ENCODE data around the gene PCNX3. TPM values are rescaled to one million over a fixed set of nuclear protein-coding genes. Genes with fewer than 3 reads are reported as not detected.

PCNX3 gene
- polyA plus RNA-seq, 1 experiment, result 19.7 TPM

- Histone ChIP-seq H3K4me3 (ENCODE audit: low read depth, low read length) (no peak overlapping the region), H3K27me3 (ENCODE audit: control insufficient read depth, insufficient read depth, low read length) (no peaks in the 10 kb centered on the region), H3K36me3 (ENCODE audit: control insufficient read depth, insufficient read depth, low read length) (peaks cover 55% of the 10 kb centered on the region)
- CTCF ChIA-PET, result no interaction called here
- TF ChIP-seq CTCF (IDR thresholded peaks at IDR 0.05; ENCODE audit: insufficient read depth, low read depth, low read length), result no peak
- DNase-seq (ENCODE audit: low read depth), result no peak
- POLR2A ChIA-PET, result no interaction called here
Observed at GRCh38 chr11:65630215-65630614, 14.6 kb downstream of the PCNX3 start.

DNA sequence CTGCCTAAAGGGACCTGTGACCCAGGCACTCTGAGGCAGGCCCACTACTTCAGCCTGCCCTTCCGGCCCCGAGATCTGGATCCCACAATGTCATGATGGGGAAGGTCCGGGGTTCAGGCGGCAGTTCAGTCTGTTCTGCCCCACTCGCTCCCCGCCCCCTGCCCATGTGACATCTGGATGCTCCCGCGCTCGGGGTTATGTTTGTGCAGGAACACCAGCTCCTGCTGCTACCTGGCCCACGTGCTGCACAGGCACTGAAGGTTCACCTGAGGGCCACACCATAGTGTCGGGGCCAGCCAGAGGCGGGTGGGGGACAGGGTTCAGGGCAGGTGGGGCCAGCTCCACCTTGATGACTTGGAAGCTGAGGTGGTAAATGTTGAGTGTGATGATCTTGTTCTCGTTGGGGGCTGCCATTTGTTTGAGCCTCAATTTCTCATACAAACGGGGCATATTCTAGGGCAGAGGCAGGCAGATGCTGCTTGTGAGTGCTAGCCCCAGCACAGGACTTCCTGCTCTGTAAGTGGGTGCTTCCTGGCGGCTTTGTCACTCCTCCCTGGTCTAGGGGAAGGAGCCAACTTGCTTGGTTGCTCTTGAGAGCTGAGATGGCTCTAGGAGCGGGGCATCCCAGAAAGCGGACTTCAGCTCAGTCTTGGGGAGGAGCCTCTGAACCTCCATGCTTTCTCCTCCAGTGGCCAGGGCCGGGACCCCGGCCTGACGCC, 18.0 kb downstream of the PCNX3 start:
- Histone ChIP-seq H3K4me3 (ENCODE audit: low read depth, low read length) (no peak overlapping the region), H3K27me3 (ENCODE audit: control insufficient read depth, insufficient read depth, low read length) (no peaks in the 10 kb centered on the region), H3K36me3 (ENCODE audit: control insufficient read depth, insufficient read depth, low read length) (peaks cover 50% of the 10 kb centered on the region)
- ChIA-PET POLR2A (no interaction called here), CTCF (interaction anchor here (1.0 to 1.5 kb wide), 3 partner anchors 11 to 60 kb away, joined by 3 to 5 read pairs (median 4); partner anchors contain the start of gene PCNX3)
- DNase-seq (ENCODE audit: low read depth), result no peak
- TF ChIP-seq CTCF (IDR thresholded peaks at IDR 0.05; ENCODE audit: insufficient read depth, low read depth, low read length), result no peak

DNA sequence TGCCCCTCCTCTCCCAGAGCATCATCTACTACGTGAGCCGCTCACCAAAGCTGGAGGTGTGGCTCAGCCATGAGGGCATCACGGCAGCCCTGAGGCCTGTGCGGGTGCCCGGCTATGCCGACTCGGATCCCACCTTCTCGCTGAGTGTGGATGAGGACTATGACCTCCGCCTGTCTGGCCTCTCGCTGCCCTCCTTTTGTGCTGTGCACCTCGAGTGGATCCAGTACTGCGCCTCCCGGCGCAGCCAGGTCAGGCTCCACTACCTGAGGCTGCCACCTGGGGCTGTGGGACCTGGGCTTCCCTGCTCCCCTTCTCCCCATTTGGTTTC, 18.5 kb downstream of the PCNX3 start:
- POLR2A ChIA-PET, result no interaction called here
- H3K27me3 ChIP-seq (ENCODE audit: control insufficient read depth, insufficient read depth, low read length), result no peaks in the 10 kb centered on the region
- H3K4me3 ChIP-seq (ENCODE audit: low read depth, low read length), result no peak overlapping the region
- H3K36me3 ChIP-seq (ENCODE audit: control insufficient read depth, insufficient read depth, low read length), result peaks cover 46% of the 10 kb centered on the region
- CTCF ChIA-PET, result interaction anchor here (1.0 kb wide), 1 partner anchor 19 kb away, joined by 4 read pairs; the partner anchor contains the start of gene PCNX3
- no peak for DNase-seq (ENCODE audit: low read depth)
- TF ChIP-seq CTCF (IDR thresholded peaks at IDR 0.05; ENCODE audit: insufficient read depth, low read depth, low read length), result no peak

DNA sequence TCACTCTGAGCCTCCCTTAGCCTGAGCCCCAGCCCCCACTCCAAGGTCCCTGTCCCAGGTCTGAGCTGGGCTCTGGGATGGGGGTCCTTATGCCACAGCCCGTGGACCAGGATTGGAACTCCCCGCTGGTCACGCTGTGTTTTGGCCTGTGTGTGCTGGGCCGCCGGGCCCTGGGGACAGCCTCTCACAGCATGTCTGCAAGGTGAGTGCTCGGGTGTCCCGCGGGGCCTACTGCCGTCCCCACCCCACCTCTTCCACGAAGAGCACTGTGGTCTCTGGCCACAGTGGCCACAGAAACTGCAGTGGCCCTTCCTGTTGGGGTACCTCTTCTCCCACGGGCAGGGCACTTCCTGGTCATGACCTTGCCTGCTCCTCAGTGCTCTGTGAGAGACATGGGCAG, 18.9 kb downstream of the PCNX3 start:
- TF ChIP-seq CTCF (IDR thresholded peaks at IDR 0.05; ENCODE audit: insufficient read depth, low read depth, low read length), result no peak
- ChIA-PET POLR2A (no interaction called here), CTCF (no interaction called here)
- Histone ChIP-seq H3K36me3 (ENCODE audit: control insufficient read depth, insufficient read depth, low read length) (peaks cover 43% of the 10 kb centered on the region), H3K4me3 (ENCODE audit: low read depth, low read length) (no peak overlapping the region), H3K27me3 (ENCODE audit: control insufficient read depth, insufficient read depth, low read length) (no peaks in the 10 kb centered on the region)
- DNase-seq (ENCODE audit: low read depth), result no peak

DNA sequence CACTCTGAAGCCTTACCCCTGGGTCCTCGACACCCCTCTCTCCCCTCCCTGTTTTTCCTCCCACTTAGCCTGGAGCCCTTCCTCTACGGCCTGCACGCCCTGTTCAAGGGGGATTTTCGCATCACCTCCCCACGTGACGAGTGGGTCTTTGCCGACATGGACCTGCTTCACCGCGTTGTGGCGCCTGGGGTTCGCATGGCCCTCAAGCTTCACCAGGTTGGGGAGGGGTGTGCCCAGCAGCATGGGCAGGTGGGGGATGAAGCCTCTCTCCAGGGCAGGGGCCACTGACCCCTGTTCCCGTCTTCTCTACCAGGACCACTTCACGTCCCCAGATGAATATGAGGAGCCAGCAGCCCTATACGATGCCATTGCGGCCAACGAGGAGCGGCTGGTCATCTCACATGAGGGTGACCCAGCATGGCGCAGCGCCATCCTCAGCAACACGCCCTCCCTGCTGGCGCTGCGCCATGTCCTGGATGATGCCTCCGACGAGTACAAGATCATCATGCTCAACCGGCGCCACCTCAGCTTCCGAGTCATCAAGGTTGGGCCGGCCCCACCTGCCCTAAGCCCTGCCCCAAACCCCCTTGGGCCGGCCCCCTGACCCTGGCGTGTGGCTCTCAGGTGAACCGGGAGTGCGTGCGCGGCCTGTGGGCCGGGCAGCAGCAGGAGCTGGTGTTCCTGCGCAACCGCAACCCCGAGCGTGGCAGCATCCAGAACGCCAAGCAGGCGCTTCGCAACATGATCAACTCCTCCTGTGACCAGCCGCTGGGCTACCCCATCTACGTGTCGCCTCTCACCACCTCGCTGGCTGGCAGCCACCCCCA, 19.5 kb downstream of the PCNX3 start:
- H3K36me3 ChIP-seq (ENCODE audit: control insufficient read depth, insufficient read depth, low read length), result peaks cover 40% of the 10 kb centered on the region
- POLR2A ChIA-PET, result no interaction called here

More for the DNA sequence above, 19.5 kb downstream of the PCNX3 start:
- H3K4me3 ChIP-seq (ENCODE audit: low read depth, low read length), result no peak overlapping the region
- H3K27me3 ChIP-seq (ENCODE audit: control insufficient read depth, insufficient read depth, low read length), result no peaks in the 10 kb centered on the region
- no peak for TF ChIP-seq CTCF (IDR thresholded peaks at IDR 0.05; ENCODE audit: insufficient read depth, low read depth, low read length)
- CTCF ChIA-PET, result interaction anchor here (1.3 to 3.2 kb wide), 2 partner anchors 9 to 11 kb away, joined by 4 to 10 read pairs; no protein-coding TSS in a partner anchor
- DNase-seq (ENCODE audit: low read depth), result no peak
